ENCODE results near the gene IL23R.

DNA sequence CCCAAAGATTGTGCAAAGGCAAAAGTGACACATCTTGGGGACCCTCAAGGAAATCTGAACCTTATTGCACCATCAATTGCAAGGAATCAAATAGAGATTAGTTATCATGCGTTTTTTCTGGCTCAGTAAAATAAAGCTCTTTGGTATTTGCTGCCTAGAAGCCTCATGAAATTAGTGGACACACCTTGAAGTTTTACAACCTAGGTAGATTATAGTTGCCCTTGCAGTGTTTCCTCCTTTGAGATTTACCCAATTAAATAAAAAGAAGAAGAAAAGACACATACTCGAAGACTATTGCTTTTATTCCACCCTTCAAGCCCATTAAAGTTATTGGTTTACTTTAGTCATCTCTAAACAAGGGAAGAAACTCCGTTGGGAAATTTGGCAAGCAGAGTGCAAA is 70.0 kb downstream of the IL23R start:
- TF ChIP-seq, protein P1, sequence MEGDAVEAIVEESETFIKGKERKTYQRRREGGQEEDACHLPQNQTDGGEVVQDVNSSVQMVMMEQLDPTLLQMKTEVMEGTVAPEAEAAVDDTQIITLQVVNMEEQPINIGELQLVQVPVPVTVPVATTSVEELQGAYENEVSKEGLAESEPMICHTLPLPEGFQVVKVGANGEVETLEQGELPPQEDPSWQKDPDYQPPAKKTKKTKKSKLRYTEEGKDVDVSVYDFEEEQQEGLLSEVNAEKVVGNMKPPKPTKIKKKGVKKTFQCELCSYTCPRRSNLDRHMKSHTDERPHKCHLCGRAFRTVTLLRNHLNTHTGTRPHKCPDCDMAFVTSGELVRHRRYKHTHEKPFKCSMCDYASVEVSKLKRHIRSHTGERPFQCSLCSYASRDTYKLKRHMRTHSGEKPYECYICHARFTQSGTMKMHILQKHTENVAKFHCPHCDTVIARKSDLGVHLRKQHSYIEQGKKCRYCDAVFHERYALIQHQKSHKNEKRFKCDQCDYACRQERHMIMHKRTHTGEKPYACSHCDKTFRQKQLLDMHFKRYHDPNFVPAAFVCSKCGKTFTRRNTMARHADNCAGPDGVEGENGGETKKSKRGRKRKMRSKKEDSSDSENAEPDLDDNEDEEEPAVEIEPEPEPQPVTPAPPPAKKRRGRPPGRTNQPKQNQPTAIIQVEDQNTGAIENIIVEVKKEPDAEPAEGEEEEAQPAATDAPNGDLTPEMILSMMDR (IDR thresholded peaks at IDR 0.05; ENCODE audit: low read length) = no peak
- TF ChIP-seq EZH2 (IDR thresholded peaks at IDR 0.05; ENCODE audit: borderline replicate concordance, low read length) = no peak
